Measurements from ENCODE around the gene GPR139. TPM values are rescaled to one million over a fixed set of nuclear protein-coding genes. Genes with fewer than 3 reads are reported as not detected.

GPR139 gene
- polyA plus RNA-seq (2013, experiment 1 of 2; ENCODE audit: insufficient read length) = not detected
- polyA plus RNA-seq (2013, experiment 2 of 2; ENCODE audit: insufficient read length) = not detected

DNA sequence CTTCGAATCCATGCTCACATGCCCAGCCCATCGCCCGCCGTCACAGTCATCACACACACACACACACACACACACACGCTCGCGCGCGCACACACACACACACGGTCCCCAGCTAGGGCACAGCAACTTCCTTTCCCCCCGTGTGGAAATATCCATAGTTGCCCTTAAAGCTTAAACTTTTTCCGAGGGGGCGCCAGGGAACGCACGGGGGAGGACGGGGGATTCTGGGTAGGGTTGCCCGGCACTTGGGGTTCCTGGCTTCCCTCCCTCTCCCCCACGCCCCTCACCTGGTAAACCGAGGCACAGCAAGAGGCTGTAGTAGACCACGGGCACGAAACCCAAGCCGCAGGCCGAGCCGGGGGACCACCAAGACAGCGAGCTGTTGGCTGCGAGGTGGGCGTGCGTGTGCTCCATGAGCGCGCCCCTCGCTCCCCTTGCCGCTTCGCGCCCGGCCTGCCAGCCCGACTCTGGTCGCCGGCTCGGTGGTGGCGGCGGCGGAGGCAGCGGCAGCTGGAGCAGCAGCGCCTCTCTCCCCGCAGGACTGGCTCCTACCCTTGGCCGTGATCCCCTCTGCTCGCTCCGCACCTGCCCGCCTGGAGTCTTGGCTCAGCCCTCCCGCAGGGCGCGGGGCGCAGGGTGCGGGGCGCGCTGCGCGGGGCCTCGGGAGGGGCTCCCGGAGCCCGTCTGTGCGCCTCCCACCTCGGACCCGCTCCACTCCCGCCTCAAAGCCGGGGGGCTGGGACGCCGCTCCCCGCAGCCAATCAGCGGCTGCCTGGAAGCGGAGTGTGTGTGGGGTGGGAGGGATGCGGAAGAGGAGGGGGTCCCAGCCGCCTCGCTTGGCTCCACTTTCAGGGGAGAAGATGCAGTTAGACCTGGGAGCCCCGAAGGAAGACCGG lies at the start of gene GPR139:
Gene GPR139 (minus strand): TSS at position 688 of the 896 bp plus-strand sequence. CDS start 274 bp downstream, at position 414.
- DNase-seq = no peak

DNA sequence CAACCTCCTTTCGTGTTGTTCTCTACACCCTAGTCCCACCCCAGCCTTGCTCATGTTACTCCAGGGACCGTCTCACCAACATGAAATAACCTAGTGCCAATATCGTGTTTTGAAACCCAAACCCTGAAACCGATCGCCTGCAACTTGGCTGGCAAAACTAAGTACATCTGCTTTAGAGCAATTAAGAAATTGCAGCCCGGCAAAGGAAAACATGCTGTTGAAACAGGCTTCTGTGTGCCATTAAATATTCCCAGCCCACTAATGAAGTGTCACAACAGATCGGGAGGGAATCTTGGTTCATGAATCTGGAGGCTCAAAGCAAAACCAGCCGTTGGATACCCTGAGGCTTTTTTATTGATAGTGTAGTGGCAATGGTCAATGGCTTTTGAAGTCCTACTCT lies 48.3 kb upstream of the GPR139 start:
- DNase-seq = no peak

DNA sequence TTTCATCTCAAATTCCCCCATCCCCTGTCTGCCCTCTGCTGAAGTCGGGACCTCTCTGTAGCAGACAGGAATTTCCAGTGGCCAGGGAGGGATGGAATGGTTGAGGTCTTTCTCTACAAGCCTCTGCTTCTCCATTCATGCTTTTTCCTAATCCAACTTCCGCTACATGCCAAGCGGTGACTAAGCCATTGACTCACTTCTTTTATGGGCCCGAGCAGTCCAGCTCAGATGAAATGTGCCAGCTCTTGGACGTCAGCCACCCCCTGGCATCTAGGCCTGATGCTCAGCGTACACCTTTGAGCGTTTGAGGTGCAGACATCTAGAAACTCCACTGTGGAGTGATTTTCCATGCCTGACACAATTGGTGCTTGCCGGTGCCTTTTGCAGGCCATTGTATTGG lies 40.7 kb upstream of the GPR139 start:
- no peak for DNase-seq

DNA sequence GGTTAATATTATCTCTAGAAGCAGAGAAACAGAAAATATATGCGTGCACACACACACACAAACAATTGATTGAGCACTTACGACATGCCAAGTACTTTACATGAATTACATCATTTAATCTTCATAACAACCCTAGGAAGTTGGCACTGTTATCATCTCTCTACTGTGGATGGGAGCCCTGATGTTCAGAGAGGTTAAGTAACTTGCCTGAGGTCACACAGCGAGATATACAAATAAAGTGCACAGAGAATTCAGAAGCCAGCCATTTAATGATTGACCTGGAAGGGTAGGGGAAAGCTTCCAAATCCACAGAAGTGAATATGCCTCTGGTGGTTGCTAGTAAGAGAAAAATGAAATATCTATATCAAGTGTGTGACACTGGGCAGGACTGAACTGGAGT lies 37.5 kb upstream of the GPR139 start:
- DNase-seq = no peak

DNA sequence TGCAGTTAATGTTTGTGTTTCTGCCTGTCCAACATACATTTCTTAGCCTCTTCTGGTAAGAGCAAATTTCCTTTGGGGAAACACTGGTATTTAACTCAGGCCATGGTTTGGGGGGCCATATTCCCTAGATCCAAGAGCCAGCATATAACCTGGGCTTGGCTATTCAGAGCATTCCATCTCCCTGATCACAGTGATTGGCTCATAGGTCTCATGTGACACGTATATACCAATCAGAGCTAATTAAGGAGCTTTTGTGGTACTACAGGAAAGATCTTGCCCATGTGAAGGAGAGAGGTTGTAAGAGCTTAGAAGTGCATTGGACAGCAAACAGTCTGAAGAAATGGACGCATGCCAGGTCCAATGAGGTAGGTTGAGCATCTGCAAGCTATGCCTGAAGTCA lies 33.4 kb upstream of the GPR139 start:
- no peak for DNase-seq

DNA sequence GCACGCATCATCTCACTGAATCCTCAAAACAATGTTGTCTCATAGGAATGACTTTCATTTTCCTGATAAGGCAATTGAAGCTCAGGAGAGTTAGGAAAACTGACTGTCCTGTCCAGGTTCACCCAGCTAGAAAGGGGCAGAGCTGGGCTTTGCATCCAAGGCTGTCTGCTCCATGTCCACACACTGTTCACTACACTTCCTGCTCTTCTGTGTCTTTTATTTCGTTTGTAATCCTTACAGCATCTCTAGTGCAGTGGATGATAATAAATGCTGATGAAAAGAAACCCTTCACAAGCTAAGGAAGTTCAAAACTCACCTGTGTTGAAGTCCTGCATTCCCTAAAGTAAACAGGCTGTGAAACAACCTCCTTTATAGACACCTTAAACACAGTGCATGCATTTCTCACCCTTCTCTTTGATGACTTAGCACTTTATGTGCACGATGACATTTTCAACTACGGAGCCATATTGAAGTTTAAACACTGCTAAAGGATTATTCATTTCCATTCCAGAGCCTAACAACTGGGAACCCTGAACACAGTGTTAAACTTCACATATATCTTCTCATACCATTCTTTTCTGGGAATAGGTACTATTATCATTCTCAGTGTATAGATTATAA lies 31.0 kb upstream of the GPR139 start:
- no peak for DNase-seq

DNA sequence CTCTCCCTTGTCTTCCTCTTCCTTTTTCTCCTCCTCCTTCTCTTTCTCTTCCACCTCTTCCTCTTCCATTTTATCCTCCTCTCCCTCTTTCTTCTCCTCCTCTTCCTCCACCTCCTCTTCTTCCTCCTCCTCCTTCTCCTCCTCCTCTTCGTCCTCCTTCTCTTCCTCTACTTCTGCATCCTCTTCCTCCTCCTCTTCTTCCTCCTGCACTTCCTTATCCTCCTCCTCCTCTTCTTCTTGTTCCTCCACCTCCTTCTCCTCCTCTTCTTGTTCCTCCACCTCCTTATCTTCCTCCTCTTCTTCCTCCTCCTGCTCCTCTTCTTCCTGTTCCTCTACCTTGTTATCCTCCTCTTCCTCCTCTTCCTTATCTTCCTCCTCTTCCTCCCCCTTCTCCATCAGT lies 28.8 kb upstream of the GPR139 start:
- DNase-seq = no peak

DNA sequence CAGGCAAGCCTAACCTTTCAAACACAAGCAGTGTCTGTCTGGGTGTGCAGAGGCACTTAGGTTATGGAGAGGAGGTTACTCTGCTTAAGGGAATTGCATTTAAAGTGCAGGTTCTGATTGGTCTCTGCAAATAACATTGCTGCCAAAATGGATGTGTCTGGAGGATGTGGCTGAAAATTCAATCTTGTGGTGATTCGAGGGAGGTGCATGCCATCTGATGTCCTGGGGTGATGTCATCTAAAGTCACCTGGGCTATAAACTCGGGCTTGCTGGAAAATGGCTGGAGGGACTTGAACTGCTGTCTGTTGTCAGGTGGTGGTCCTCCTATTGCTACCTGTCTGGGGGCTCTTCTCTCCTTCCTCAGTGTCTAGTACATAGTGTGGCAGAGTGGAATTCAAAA lies 28.3 kb upstream of the GPR139 start:
- no peak for DNase-seq

DNA sequence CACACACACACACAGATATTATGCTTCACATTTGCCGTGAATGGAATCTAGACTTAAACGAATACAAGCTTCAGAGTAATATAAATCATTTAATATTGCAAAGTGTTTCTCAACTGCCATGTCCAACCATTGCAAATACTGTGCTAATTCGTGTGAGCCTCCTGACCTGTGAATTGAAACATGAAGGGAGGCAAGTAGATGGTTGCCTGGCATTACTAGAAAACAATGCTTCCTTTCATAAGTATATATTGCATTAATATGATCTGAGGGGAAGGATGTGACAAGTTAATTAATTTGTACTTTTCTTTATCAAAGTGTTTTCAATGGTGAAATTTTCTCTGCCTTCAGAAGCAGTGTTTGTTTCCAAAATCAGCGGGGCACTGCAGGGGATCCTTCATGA lies 25.7 kb upstream of the GPR139 start:
- no peak for DNase-seq

DNA sequence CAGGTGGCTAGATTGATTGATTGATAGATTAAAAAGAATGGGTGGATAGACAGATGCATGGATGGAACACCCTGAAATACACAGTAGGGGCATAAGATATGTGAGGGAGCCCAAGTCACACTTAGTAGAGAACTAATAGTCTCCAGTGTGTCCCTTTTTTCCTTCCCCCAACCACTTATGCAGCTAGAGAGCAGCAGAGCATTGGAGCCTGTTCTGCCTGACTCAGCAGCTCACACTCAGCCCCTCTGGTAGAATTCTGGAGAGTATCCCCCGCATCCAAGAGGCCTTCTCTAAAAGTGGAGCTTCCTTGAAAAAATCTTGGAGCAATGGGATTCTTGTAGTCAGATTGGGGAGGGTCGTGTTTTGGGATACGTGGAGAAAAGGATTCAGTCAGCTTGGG lies 20.5 kb upstream of the GPR139 start:
- DNase-seq = no peak

DNA sequence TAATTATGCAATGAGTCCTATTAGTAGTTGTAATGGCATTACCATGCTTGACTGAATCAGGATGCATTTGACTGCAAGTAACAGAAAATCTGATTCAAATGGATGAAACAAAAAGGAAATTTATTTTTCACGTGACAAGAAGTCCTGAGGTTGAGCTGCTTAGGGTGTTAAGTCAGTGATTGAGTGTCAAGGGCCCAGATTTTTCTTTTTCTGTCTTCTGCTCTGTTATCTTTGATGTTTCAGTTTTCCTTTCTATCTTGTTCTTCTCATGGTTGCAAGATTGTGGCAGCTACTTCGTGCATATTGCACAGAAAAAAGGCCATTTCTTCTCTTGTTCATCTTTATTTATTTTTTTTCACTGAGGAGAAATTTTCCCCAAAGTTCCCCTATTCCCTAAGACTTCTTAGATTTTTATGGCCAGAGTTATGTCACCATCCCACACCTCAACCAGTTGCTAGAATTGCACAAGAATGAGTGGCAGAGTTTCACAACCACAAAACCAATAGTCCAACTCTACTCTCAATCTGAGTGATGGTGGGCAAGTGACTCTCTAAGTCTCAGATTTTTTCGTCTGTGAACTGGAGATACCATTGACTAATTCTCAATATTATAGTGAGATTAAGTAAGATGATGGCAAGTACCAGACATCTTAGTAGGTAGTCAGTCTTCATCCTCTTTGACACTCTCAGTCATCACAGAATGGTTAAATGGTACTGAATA lies 15.7 kb upstream of the GPR139 start:
- no peak for DNase-seq

DNA sequence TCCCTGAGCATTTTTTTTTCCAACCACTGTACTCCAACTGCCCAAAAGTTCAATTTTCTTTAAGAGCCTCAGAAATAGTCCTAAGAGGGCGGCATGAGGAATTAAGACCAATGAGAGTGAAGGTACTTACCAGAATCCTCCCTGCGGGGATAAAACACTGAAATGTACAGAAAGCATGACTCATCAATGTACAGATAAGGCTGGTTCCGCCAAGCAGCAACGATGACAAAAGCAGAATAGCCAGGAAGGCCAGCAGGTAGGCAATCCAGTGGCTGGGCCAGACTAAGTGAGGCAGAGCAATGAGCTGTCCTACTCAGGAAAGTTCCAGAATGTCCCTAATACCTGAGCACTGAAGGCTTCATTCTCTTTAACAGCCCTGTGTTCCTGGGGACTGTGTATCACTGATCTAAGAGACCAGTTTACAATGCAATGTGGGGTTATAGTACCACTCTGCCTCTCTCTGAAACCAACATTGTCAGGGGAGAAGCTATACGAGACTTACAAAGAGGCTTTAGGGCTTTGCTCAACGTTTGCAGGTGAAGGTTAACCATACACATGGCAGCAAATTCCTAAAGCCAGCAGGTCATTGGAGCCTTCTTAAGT lies 11.0 kb upstream of the GPR139 start:
- no peak for DNase-seq

DNA sequence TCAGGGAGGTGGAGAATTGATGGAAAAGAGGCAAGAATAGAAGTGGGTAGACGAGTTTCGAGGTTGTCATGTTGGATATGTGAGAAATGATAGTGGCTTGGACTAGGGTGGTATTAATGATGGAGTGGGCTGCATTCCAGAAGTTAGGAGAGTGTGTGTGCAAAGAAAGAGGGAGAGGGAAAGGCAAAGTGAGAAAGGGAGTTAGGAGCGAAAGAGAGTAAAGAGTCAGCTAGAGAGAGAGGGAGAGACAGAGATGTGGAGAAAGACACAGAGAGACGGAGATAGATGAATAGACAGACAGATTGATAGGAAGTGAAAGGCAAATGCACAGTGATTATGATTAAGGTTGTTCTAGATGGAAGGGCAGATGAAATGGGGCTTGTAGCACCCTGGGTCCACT lies 5.4 kb upstream of the GPR139 start:
- DNase-seq = no peak

DNA sequence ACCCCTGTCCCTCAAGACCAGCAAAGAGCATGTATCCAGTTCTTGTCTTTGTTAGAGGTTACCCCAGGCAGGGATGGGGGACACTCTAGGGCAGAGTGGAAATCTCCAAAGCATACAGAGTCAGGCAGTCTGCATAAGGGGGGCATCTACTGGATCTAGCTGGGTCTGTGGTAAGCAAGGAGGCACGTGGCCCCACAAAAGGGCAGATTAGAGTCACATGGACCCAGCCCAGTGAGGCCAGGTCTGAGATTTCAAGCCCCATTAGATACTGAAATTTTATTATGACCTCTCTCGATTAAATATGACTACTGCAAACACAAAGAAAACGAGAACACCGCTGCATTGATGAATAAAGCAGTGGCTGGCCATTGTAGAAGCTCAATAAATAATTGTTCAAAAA lies 1.6 kb upstream of the GPR139 start:
- no peak for DNase-seq

DNA sequence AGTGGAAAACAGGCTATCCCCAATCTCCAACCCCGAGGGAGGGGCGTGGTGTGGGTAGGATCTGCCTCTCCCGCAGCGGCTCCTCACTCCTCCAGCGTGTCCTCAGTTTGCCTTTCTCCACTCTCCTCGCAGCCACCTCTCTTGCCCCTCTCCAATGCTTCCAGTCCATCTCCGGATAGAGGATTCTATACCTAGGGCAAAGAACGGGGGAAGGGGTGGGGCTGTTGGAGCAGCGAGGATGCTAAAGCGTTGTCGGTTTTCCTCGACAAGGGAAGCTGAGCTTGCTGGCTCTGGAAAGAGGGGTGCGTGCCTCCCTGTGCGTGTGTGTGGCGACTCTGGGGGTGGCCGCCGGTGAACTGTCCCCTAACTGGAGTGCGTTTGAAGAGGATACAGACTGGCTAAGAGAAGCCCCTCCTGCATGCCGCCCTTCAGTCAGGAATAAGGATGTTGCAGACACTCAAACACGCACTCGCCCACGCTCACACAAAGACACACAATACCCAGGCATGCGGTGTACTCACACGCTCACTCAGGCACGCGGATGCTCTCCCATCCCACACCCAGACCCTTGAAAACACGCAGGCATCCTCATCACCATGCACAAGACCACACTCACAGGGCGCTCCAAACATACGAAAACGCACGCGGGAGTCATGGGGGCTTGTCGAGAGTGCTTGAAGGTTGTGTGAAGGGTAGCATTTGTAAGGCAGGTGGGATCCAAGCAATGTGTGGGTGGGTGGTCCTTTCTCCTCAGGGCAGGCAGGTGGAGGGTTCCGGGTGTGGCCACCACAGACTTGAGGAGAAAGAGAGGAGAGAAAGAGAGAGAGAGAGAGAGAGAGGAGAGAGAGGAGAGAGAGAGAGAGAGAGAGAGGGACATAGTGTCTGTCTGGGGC lies 655 bp upstream of the GPR139 start:
- no peak for DNase-seq

DNA sequence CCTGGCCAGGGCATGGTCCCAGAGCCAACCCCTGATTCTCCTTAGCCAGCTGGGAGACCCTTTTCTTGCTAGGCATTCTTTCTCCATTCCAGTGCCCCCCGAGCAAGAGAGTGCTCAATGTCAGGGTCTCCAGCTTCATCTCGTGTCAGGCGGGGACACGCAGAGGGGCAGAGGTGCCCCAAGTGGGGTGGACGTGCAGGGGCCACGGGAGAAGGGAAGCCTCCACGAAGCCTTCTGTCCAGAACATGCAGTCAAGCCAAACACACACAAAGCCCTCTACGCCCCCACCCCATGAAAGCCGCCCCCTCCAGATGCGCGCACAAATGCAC lies 852 bp downstream of the GPR139 start:
- DNase-seq = no peak

DNA sequence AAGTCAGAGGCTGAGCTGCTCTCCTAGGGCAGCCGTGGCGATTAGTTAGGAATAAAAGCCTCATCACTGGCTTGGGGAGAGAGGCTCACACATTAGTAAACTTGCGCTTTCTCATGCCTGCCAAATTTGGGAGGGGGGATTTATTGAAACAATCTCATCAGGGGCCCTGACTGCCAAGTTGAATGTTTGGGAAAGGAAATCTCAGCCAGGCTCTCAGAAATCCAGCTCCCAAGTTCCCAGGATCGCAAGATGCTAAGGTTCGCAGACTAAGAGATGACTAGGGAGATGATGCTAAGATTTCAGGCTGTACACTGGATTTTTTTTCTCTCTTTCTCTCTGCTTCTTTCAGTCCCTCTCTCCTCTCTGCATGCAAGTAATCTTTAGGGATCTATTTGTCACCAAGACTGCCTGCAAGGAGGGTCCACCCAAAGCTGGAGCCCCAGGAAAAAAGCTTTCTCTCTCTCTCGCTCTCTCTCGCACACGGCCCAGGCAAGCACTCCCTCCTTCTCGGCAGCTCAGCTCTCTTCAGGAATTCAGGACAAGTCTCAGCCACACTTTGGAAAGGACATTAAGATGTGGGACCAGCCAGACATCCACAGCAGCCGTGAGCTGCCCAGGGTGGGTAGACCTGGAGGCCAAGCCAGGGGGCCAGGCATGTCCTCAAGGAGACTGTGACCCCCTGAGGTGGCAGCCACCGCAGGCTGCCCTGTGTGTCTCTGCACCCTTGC lies 1.4 kb downstream of the GPR139 start:
- DNase-seq = no peak

DNA sequence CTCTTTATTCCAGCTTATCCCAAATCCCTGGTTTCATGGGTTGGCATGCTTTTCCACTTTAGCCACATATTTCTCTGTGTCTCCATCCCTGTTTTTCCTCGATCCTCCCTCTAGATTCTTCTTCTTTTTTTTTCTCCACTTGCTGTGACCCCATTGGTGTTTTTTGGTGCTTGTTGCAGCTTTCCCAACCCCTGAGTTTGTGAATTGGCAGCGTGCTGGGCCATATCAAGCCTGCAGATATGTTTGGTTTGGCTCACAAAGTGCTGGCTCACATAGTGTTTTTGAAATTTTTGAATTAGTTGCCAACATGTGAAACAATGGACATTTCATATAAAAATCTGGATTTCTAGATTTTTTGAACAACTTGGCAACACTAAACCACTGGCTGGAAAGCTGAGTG lies 8.8 kb downstream of the GPR139 start:
- DNase-seq = no peak

DNA sequence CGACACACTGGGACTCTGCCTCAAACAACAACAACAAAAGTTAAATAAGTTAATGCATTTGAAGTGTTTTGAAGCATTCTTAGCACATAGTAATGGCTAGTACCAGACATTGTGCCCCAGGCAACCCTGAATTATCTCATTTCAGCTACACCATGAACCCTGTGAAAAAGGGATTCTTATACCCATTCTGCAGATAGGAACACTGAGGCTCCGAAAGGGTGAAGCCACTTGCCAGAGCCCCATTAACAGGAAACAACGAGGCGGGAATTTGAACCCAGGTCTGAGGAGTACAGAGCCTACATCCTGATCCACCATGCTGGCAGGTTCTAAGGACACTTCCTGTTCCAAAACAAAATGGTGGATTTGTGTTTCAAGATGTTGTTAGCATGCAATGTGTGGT lies 9.2 kb downstream of the GPR139 start:
- DNase-seq = no peak

DNA sequence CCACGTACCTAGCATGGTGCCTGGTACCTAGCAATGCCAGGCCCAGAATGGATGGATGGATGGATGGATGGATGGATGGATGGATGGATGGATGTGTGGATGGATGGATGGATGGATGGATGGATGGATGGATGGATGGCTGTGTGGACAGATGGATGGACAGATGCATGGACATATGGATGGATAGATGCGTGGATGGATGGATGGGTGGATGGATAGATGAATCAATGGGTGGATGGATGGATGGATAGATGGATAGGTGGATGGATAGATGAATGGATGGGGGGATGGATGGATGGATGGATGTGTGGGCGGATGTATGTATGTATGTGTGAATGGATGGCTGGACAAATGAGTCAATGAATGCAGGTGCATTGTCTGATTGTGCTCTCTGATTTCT lies 12.6 kb downstream of the GPR139 start:
- DNase-seq = no peak

DNA sequence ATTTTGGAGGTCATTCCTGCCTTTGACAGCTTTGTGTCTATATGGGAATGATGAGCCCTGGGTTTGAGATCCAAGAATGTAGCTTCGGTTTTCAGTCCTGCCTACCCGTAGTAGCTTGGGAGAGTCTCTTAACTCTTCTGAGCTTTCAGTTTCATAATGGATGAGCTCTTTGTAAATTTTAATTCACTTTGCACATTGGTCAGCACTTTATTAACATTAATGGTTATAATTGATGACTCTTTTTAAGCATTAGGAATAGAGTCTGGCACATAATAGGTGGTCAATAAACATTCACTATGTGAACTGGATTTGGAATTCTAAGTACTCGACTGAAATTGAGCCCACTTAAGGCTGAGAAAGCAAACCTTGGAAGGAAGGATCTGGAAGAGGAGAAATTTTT lies 17.3 kb downstream of the GPR139 start:
- no peak for DNase-seq
